Body of pancreas (tissue), 4 donors: ENCODE results near the gene CDH22.

Experiments
- POLR2A ChIP-seq, 3 donors: fragments of 450-650 bp; IDR thresholded peaks; one replicate each; pipeline ENCODE4 v1.6.1; 2016; ENCODE audit warnings: antibody characterized with exemption in 3 of 3, mild to moderate bottlenecking in 2 of 3
- TF ChIP-seq, protein P1 (sequence below), 7 experiments: fragments of 450-650 bp in 4 of 7; fragments of 200-600 bp in 3 of 7; sonication (generic) in 3 of 7; IDR thresholded peaks; one replicate each; pipeline ENCODE4 v1.5.1; 2016 to 2019; ENCODE audit warnings: antibody characterized with exemption in 7 of 7

GRCh38 chr20:46222521-46223007 is 85.7 kb downstream of the CDH22 start:
- no peak for TF ChIP-seq POLR2A (IDR thresholded peaks at IDR 0.05)
- TF ChIP-seq, protein P1, sequence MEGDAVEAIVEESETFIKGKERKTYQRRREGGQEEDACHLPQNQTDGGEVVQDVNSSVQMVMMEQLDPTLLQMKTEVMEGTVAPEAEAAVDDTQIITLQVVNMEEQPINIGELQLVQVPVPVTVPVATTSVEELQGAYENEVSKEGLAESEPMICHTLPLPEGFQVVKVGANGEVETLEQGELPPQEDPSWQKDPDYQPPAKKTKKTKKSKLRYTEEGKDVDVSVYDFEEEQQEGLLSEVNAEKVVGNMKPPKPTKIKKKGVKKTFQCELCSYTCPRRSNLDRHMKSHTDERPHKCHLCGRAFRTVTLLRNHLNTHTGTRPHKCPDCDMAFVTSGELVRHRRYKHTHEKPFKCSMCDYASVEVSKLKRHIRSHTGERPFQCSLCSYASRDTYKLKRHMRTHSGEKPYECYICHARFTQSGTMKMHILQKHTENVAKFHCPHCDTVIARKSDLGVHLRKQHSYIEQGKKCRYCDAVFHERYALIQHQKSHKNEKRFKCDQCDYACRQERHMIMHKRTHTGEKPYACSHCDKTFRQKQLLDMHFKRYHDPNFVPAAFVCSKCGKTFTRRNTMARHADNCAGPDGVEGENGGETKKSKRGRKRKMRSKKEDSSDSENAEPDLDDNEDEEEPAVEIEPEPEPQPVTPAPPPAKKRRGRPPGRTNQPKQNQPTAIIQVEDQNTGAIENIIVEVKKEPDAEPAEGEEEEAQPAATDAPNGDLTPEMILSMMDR (IDR thresholded peaks at IDR 0.05) = no peak
